Lower leg skin (tissue), 4 donors: ENCODE measurements around the gene ATE1. TPM values are rescaled to one million over a fixed set of nuclear protein-coding genes. Genes with fewer than 3 reads are reported as not detected.

Experiments used
- DNase-seq, 2 donors: peaks; one replicate each; pipeline ENCODE4 v3.0.0-alpha.2; 2019; ENCODE audit warnings: low spot score in 2 of 2
- H3K4me3 ChIP-seq: fragments of 200-600 bp; sonication (generic); 2 replicates; pipeline ENCODE4 v1.5.1; 2017; ENCODE audit warnings: mild to moderate bottlenecking, low read depth; ENCODE audit not compliant: poor library complexity, severe bottlenecking
- POLR2A ChIP-seq, 2 donors: fragments of 450-650 bp; IDR thresholded peaks; one replicate each; pipeline ENCODE4 v1.6.1; 2016 to 2017; ENCODE audit warnings: antibody characterized with exemption in 2 of 2, mild to moderate bottlenecking in 1 of 2, moderate library complexity in 1 of 2
- WGBS, 2 donors: methylation state at CpG; one replicate each; pipeline ENCODE4 v1.1.5; 2018; 5-methylcytosine and 5-hydroxymethylcytosine counted together
- intact Hi-C: fragments of 100-400 bp; cut with DNase I; formaldehyde crosslinking; loops from one replicate; pipeline ENCODE4 v1.15.0; 2023; ENCODE audit warnings: low total_unique reads
- total RNA-seq, 4 donors: library from RNA; depleted of rRNA; stranded (reverse); fragments of >200 nt; gene quantifications; one replicate each; pipeline ENCODE4 v1.1.0, GENCODE V29; 2016
- TF ChIP-seq, protein P1 (sequence below), 3 donors: fragments of 450-650 bp; IDR thresholded peaks; one replicate each; pipeline ENCODE4 v1.5.1; 2016; ENCODE audit warnings: antibody characterized with exemption in 3 of 3, mild to moderate bottlenecking in 3 of 3, moderate library complexity in 2 of 3

Gene ATE1
- total RNA-seq, 4 donors from 2014 or later: 11.5 to 22.2 (median 18.2) TPM

DNA sequence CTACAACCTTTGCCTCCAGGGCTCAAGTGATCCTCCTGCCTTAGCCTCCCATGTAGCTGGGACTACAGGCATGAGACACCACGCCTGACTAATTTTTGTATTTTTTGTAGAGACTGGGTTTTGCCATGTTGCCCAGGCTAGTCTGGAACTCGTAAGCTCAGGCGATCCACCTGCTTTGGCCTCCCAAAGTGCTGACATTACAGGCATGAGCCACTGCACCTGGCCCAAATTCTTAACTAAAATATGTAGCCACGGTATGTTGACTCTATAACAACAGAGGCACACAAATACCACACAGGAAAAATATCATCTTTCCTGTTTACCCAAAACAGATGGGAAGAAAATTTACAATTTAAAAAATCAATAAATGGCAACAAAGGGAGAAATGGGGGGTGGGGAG is 115.8 kb downstream of the ATE1 start:
- no peak overlapping the region for H3K4me3 ChIP-seq
- no peak for DNase-seq
- intact Hi-C loops: no loop called here
- 64 to 70% methylated on average over 4 of the region's 4 CpGs for WGBS, 2 donors
- no peak for TF ChIP-seq POLR2A (IDR thresholded peaks at IDR 0.05)
- TF ChIP-seq, protein P1, sequence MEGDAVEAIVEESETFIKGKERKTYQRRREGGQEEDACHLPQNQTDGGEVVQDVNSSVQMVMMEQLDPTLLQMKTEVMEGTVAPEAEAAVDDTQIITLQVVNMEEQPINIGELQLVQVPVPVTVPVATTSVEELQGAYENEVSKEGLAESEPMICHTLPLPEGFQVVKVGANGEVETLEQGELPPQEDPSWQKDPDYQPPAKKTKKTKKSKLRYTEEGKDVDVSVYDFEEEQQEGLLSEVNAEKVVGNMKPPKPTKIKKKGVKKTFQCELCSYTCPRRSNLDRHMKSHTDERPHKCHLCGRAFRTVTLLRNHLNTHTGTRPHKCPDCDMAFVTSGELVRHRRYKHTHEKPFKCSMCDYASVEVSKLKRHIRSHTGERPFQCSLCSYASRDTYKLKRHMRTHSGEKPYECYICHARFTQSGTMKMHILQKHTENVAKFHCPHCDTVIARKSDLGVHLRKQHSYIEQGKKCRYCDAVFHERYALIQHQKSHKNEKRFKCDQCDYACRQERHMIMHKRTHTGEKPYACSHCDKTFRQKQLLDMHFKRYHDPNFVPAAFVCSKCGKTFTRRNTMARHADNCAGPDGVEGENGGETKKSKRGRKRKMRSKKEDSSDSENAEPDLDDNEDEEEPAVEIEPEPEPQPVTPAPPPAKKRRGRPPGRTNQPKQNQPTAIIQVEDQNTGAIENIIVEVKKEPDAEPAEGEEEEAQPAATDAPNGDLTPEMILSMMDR (IDR thresholded peaks at IDR 0.05): no peak

DNA sequence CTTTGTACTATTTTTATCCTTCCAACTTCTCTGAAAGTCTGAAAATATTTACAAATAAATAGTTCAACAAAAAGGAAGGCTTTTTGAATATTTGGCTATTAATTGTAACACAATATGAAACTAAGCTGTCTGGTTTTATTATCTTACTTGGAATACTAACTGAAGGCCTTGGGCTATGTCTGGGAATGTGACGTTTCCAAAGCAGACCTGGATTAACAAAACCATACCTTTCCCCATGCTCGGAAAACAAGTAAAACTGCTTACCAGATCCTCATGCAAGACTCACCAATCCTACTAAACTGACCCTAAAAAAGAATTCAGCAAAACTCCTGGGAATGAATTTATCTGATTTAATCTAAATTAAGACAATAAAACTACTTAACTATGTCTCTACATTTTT is 116.4 kb downstream of the ATE1 start:
- no peak for TF ChIP-seq POLR2A (IDR thresholded peaks at IDR 0.05)
- TF ChIP-seq, protein P1 (IDR thresholded peaks at IDR 0.05): no peak
- intact Hi-C loops: no loop called here
- no peak overlapping the region for H3K4me3 ChIP-seq
- no peak for DNase-seq
- 51 to 56% methylated on average over 2 of the region's 2 CpGs for WGBS, 2 donors

DNA sequence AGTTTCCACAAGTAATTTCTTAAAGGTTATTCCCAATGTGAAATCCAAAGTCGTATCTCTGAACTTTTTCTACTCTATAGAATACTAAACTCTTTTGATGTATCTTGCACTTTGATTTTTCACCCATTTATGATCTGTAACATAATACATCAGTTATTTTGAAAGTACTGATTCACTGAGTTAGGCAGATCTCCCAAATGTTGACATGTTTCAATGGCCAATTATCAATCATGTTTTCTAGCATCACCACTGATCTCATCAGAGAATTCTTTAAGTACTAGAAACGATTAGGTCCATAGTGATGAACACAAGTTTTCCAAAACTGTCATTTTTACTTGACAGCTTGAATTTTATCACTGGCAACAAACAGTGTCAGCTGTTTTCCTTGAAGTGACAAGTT is 119.0 kb downstream of the ATE1 start:
- no peak for DNase-seq
- TF ChIP-seq POLR2A (IDR thresholded peaks at IDR 0.05): no peak
- TF ChIP-seq, protein P1 (IDR thresholded peaks at IDR 0.05): no peak
- H3K4me3 ChIP-seq: no peak overlapping the region
- intact Hi-C loops: no loop called here
- WGBS, 2 donors: 61 to 64% methylated on average over 2 of the region's 2 CpGs

DNA sequence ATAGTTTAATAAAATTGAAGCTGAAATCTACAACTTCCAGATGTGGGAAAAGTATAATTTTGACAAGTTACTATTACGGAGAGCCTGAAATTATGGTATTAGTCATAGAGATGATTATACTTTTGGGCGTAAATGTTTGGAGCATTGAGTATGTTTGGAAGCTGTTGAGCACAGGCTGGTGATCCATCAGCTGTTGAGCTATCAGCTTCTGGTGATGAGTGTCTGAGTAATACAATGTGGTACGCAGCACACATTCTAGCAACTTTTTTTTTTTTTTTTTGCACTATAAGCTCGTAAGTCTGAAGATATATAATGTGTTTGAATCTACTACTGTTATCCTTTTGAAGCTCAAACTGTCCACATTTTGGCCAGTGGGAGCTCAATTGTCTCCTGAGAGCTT is 123.4 kb downstream of the ATE1 start:
- WGBS, 2 donors: 67% methylated on average over 4 of the region's 4 CpGs
- no peak overlapping the region for H3K4me3 ChIP-seq
- no peak for TF ChIP-seq POLR2A (IDR thresholded peaks at IDR 0.05)
- TF ChIP-seq, protein P1 (IDR thresholded peaks at IDR 0.05): no peak
- intact Hi-C loops: no loop called here
- peak in 1 of 2 donors; percentile 21 for DNase-seq

DNA sequence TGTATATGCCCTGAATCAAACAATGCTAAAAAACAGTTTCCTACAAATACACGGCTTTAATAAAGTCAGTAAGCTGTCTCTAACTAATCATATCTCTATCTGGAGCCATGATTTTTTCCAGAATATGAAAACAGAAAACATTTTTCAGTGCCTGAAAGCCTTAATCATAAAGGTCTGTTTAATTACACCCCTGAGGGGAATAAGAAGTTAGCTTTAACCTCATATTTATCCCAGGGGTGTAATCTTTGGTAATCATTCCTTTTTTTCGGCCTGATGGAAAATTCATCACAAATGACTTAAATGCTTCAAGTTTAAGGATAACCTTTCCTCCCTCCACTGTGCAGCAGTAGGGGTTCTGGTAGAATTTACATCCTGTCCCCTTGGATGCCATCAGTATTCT is 124.2 kb downstream of the ATE1 start:
- 59 to 74% methylated on average over 2 of the region's 2 CpGs for WGBS, 2 donors
- intact Hi-C loops: no loop called here
- DNase-seq: no peak
- H3K4me3 ChIP-seq: no peak overlapping the region
- no peak for TF ChIP-seq POLR2A (IDR thresholded peaks at IDR 0.05)
- TF ChIP-seq, protein P1 (IDR thresholded peaks at IDR 0.05): no peak

DNA sequence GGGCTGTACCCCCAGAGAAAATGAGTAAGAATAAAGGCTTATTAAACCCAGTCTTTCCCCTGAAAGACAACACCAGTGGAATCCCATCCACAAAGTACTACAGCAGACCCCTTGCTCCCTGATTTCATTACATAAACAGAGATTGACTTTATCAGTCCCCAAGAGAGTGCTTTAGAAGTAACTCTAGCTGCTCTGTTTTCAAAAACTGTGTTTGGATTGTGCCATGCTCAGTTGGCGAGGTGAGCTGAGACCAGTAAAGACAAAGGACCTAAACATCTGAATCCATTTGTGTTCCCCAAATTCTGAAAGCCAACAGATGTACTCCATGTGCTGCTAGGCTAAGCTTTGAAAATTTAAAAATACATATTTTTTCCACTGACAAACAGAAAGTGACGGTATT is 127.0 kb downstream of the ATE1 start:
- no peak for DNase-seq
- TF ChIP-seq, protein P1 (IDR thresholded peaks at IDR 0.05): no peak
- TF ChIP-seq POLR2A (IDR thresholded peaks at IDR 0.05): no peak
- H3K4me3 ChIP-seq: no peak overlapping the region
- intact Hi-C loops: no loop called here
- 55 to 71% methylated on average over 2 of the region's 2 CpGs for WGBS, 2 donors
